Measurements from ENCODE around the gene PUSL1.
"Not testable (repeated sequence)": the region's sequence is repeated elsewhere in the genome, so short reads cannot be mapped to it uniquely, and the experiment has no call there.

The PUSL1 gene

DNA sequence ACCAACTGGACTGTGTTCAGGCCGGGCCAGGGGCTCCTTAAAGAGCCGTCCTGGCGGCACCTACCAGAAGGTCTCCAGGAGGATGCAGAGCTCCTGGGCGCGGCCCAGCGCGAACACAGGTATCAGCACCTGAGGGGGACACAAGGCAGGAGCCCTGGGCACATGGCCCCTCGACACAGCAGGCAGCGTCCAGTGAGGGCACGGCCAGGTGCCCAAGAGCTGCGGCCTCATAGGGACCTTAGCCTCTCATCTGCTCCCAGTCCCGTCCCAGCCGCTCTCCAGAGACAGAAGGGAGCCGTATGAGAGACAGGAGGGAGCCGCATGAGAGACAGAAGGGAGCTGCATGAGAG is 5.8 kb downstream of the PUSL1 start:
- no peak for DNase-seq
- peaks cover 81% of the 10 kb centered on the region for H3K36me3 ChIP-seq
- no peak overlapping the region for H3K4me3 ChIP-seq (ENCODE audit: low read depth, low read length)
- no peaks in the 10 kb centered on the region for H3K4me1 ChIP-seq
- no peaks in the 10 kb centered on the region for H3K27me3 ChIP-seq
- no peaks in the 10 kb centered on the region for H3K9me3 ChIP-seq
- TF ChIP-seq CTCF (IDR thresholded peaks at IDR 0.05; ENCODE audit: low read depth, low read length), result no peak

DNA sequence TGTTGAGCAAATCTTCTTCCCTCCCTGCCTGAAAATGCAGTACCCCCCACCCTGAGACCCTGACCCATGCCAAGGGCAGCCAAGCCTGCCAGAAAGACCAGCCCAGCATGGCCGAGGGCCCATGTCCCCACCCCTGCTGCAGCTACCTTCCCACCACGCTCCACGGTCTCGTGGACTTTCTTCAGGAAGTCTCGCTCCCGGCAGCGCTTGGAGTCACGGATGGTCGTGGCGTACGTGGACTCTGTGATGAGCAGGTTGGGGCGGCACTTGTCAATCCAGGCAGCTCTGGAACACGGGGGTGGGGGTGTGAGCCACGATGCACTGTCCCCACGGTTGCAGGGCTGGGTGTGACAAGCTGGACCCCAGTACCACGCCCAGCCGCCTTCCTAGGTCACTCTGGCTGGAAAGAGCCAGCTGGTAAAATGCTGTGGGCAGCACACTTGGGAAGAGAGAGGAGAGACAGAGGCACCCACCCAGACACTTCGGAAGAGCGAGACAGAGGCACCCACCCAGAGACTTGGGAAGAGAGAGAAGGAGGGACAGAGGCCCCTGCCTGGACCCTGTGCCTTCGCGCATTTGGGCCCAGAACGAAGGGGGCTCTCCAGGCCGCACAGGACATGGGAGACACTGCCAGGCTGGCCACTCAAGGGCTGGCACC is 6.4 kb downstream of the PUSL1 start:
- H3K4me1 ChIP-seq, result no peaks in the 10 kb centered on the region

GRCh38 chr1:1315435-1315954 is 7.1 kb downstream of the PUSL1 start:
- TF ChIP-seq CTCF (IDR thresholded peaks at IDR 0.05; ENCODE audit: low read depth, low read length), result no peak
- Histone ChIP-seq H3K4me3 (ENCODE audit: low read depth, low read length) (no peak overlapping the region), H3K36me3 (peaks cover 82% of the 10 kb centered on the region), H3K4me1 (no peaks in the 10 kb centered on the region), H3K9me3 (no peaks in the 10 kb centered on the region), H3K27me3 (no peaks in the 10 kb centered on the region)
- no peak for DNase-seq

More for the DNA sequence above, 6.4 kb downstream of the PUSL1 start:
- peaks cover 82% of the 10 kb centered on the region for H3K36me3 ChIP-seq
- no peak for DNase-seq
- no peak overlapping the region for H3K4me3 ChIP-seq (ENCODE audit: low read depth, low read length)
- H3K27me3 ChIP-seq, result no peaks in the 10 kb centered on the region
- no peaks in the 10 kb centered on the region for H3K9me3 ChIP-seq
- no peak for TF ChIP-seq CTCF (IDR thresholded peaks at IDR 0.05; ENCODE audit: low read depth, low read length)

- H3K9me3 ChIP-seq; H3K4me1 ChIP-seq; H3K4me3 ChIP-seq (ENCODE audit: low read depth, low read length); H3K27me3 ChIP-seq; DNase-seq: not testable (repeated sequence)
- H3K36me3 ChIP-seq, result peaks cover 82% of the 10 kb centered on the region
Observed at GRCh38 chr1:1316199-1316598, 7.8 kb downstream of the PUSL1 start.

DNA sequence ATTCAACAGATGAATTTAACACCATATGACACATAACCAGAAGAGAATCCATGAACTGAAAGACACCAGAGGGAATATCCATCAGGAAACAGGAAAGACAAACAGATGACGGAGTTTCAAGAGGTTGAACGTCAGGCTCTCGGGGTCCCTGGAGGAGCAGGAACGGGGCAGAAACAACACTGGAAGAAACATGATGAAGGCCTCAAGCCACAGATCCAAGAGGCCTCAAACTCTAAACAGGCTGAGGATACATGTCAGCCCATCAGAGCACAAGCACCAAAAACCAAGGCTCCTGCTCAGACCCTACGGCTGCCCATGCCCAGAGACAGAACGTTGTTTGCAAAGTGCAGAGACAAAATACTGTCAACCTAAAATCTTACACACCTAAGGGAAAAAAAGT is 9.0 kb downstream of the PUSL1 start:
- peaks cover 74% of the 10 kb centered on the region for H3K36me3 ChIP-seq
- DNase-seq, result no peak
- no peaks in the 10 kb centered on the region for H3K9me3 ChIP-seq
- H3K4me1 ChIP-seq, result no peaks in the 10 kb centered on the region
- H3K4me3 ChIP-seq (ENCODE audit: low read depth, low read length), result no peak overlapping the region
- no peak for TF ChIP-seq CTCF (IDR thresholded peaks at IDR 0.05; ENCODE audit: low read depth, low read length)
- no peaks in the 10 kb centered on the region for H3K27me3 ChIP-seq

DNA sequence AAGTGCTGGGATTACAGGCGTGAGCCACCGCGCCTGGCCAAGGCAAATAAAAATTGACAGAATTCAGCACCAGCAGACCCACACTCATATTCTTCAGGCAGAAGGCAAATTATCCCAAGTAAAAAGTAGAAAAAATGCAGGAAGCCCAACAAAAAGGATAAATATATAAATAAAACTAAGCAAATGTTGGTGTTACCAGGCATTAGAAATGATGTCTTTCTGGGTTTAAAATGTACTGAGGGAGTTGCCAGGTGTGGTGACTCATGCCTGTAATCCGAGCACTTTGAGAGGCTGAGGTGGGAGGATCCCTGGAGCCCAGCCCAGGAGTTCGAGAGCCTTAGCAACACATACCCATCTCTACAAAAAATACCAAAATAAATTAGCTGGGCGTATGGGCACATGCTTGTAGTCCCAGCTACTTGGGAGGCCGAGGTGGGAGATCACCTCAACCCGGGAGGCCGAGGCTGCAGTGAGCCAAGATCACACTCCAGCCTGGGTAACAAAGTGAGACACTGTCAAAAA is 9.8 kb downstream of the PUSL1 start:
- Histone ChIP-seq H3K36me3 (peaks cover 71% of the 10 kb centered on the region), H3K4me3 (ENCODE audit: low read depth, low read length) (no peak overlapping the region), H3K27me3 (no peaks in the 10 kb centered on the region), H3K4me1 (no peaks in the 10 kb centered on the region; the same call in 1 of the 2 replicates), H3K9me3 (no peaks in the 10 kb centered on the region)
- no peak for TF ChIP-seq CTCF (IDR thresholded peaks at IDR 0.05; ENCODE audit: low read depth, low read length)
- no peak for DNase-seq

Data from BE2C (cell line).